Amniotic stem cell (primary cell): Measurements from ENCODE around the gene SPG21.

Experiments used
- DNase-seq: peaks from one replicate; lab custom pipeline; 2025; lab: John Stamatoyannopoulos, UW

Gene SPG21

GRCh38 chr15:64991536-64992135, 1.9 kb upstream of the SPG21 start:
- no peak for DNase-seq

GRCh38 chr15:64990168-64990470, 405 bp upstream of the SPG21 start:
- no peak for DNase-seq

GRCh38 chr15:64987136-64987535, 2.6 kb downstream of the SPG21 start:
- DNase-seq = no peak

GRCh38 chr15:64985366-64986033, 4.2 kb downstream of the SPG21 start:
- DNase-seq = no peak

- no peak for DNase-seq
These were observed 7.2 kb downstream of the SPG21 start for GRCh38 chr15:64982472-64982871.

- no peak for DNase-seq
These were observed 7.8 kb downstream of the SPG21 start for GRCh38 chr15:64981812-64982431.

GRCh38 chr15:64979252-64979710, 10.4 kb downstream of the SPG21 start:
- DNase-seq = no peak

- no peak for DNase-seq
These were observed 14.3 kb downstream of the SPG21 start for GRCh38 chr15:64975390-64975789.

GRCh38 chr15:64970698-64971097, 19.0 kb downstream of the SPG21 start:
- no peak for DNase-seq

- DNase-seq = no peak
These were observed 20.3 kb downstream of the SPG21 start for GRCh38 chr15:64969401-64969800.

GRCh38 chr15:64961013-64961412, 28.7 kb downstream of the SPG21 start:
- DNase-seq = no peak

- DNase-seq = no peak
These were observed 29.6 kb downstream of the SPG21 start for GRCh38 chr15:64960153-64960552.

GRCh38 chr15:64959128-64959527, 30.6 kb downstream of the SPG21 start:
- no peak for DNase-seq

GRCh38 chr15:64954395-64954794, 35.3 kb downstream of the SPG21 start:
- no peak for DNase-seq

GRCh38 chr15:64951777-64952418, 37.8 kb downstream of the SPG21 start:
- DNase-seq = no peak

GRCh38 chr15:64950888-64951287, 38.8 kb downstream of the SPG21 start:
- DNase-seq = no peak

GRCh38 chr15:64949383-64950186, 40.1 kb downstream of the SPG21 start:
- DNase-seq = no peak

GRCh38 chr15:64948916-64949315, 40.8 kb downstream of the SPG21 start:
- no peak for DNase-seq

GRCh38 chr15:64947211-64947610, 42.5 kb downstream of the SPG21 start:
- DNase-seq = no peak

- no peak for DNase-seq
These were observed 44.8 kb downstream of the SPG21 start for GRCh38 chr15:64944961-64945360.

- no peak for DNase-seq
These were observed 46.0 kb downstream of the SPG21 start for GRCh38 chr15:64943512-64944225.

GRCh38 chr15:64942356-64942755, 47.4 kb downstream of the SPG21 start:
- no peak for DNase-seq
